GM06990 (cell line): ENCODE data around the gene GNB5.

Source experiments
- DNase-seq: peaks from one replicate; pipeline ENCODE4 v3.0.0-alpha.2; 2011; ENCODE audit not compliant: insufficient read length; ENCODE audit errors: extremely low read depth
- H3K27me3 ChIP-seq: replicated peaks from 2 replicates; pipeline ENCODE4 v1.6.0; 2011; ENCODE audit warnings: low read length; ENCODE audit not compliant: control insufficient read depth, insufficient read depth
- H3K36me3 ChIP-seq: 2 replicates; pipeline ENCODE4 v1.5.1; 2011; ENCODE audit warnings: low read length; ENCODE audit not compliant: control insufficient read depth, insufficient read depth
- H3K4me3 ChIP-seq: replicated peaks from 2 replicates; pipeline ENCODE4 v1.5.1; 2011; ENCODE audit warnings: low read depth, mild to moderate bottlenecking, control low read depth, low read length
- CTCF ChIP-seq: IDR thresholded peaks from 2 replicates; pipeline ENCODE4 v1.5.1; 2011; ENCODE audit warnings: low read length, control low read depth, mild to moderate bottlenecking, inconsistent platforms; ENCODE audit not compliant: insufficient read depth, poor library complexity, severe bottlenecking

Gene GNB5

GRCh38 chr15:52107238-52107637 is 84.0 kb downstream of the GNB5 start:
- no peak for TF ChIP-seq CTCF
- Histone ChIP-seq H3K36me3 (no peaks in the 10 kb centered on the region), H3K4me3 (no peak overlapping the region), H3K27me3 (no peaks in the 10 kb centered on the region)
- no peak for DNase-seq

GRCh38 chr15:52106641-52107040 is 84.6 kb downstream of the GNB5 start:
- no peak for TF ChIP-seq CTCF
- no peaks in the 10 kb centered on the region for H3K36me3 ChIP-seq
- no peak overlapping the region for H3K4me3 ChIP-seq
- DNase-seq = no peak
- no peaks in the 10 kb centered on the region for H3K27me3 ChIP-seq

- DNase-seq = no peak
- H3K36me3 ChIP-seq = no peaks in the 10 kb centered on the region
- H3K4me3 ChIP-seq = no peak overlapping the region
- H3K27me3 ChIP-seq = no peaks in the 10 kb centered on the region
- TF ChIP-seq CTCF = no peak
Measured at GRCh38 chr15:52105846-52106245, 85.3 kb downstream of the GNB5 start.

- H3K4me3 ChIP-seq = no peak overlapping the region
- DNase-seq = peak; percentile 76
- TF ChIP-seq CTCF = no peak
- no peaks in the 10 kb centered on the region for H3K27me3 ChIP-seq
- no peaks in the 10 kb centered on the region for H3K36me3 ChIP-seq
Measured at GRCh38 chr15:52104532-52105004, 86.6 kb downstream of the GNB5 start.

GRCh38 chr15:52103217-52104207 is 87.7 kb downstream of the GNB5 start:
- no peaks in the 10 kb centered on the region for H3K36me3 ChIP-seq
- DNase-seq = peak; percentile 70
- TF ChIP-seq CTCF = no peak
- H3K4me3 ChIP-seq = no peak overlapping the region
- H3K27me3 ChIP-seq = no peaks in the 10 kb centered on the region

- Histone ChIP-seq H3K27me3 (no peaks in the 10 kb centered on the region), H3K4me3 (no peak overlapping the region), H3K36me3 (no peaks in the 10 kb centered on the region)
- TF ChIP-seq CTCF = no peak
- DNase-seq = no peak
Measured at GRCh38 chr15:52102463-52102862, 88.7 kb downstream of the GNB5 start.
